Bronchial epithelial cell (primary cell): Measurements from ENCODE around the gene ATCAY. TPM values are rescaled to one million over a fixed set of nuclear protein-coding genes. Genes with fewer than 3 reads are reported as not detected.

Experiments
- DNase-seq: peaks from one replicate; pipeline ENCODE4 v3.0.0-alpha.2; 2010; ENCODE audit warnings: low read depth
- FAIRE-seq: peaks from 2 replicates; lab custom pipeline; 2011; peaks lifted over from hg19 to GRCh38; lab: Jason Lieb, UNC
- H3K27me3 ChIP-seq: 2 replicates; pipeline ENCODE4 v1.5.1; 2011; ENCODE audit warnings: low read length; ENCODE audit not compliant: control insufficient read depth, insufficient read depth
- H3K36me3 ChIP-seq: 2 replicates; pipeline ENCODE4 v1.5.1; 2011; ENCODE audit warnings: low read length; ENCODE audit not compliant: control insufficient read depth, insufficient read depth
- H3K4me3 ChIP-seq: 2 replicates; pipeline ENCODE4 v1.5.1; 2011; ENCODE audit warnings: mild to moderate bottlenecking, low read depth, low read length, control low read depth
- CTCF ChIP-seq: IDR thresholded peaks from 2 replicates; pipeline ENCODE4 v1.5.1; 2011; ENCODE audit warnings: mild to moderate bottlenecking, moderate library complexity, low read length, control low read depth, inconsistent platforms; ENCODE audit not compliant: insufficient read depth, severe bottlenecking
- total RNA-seq: library from RNA; depleted of rRNA; stranded (reverse); fragments of >200 nt; gene quantifications from 2 replicates; pipeline ENCODE4 v1.2.1, GENCODE V29; 2014

ATCAY gene
- total RNA-seq, 1 donor from 2014 or later = not detected

- DNase-seq = peak; percentile 97
- no peaks in the 10 kb centered on the region for H3K27me3 ChIP-seq
- FAIRE-seq = peak; percentile 81
- H3K36me3 ChIP-seq = peaks cover 31% of the 10 kb centered on the region
- no peak for TF ChIP-seq CTCF
- no peak overlapping the region for H3K4me3 ChIP-seq
These were observed 88.3 kb downstream of the ATCAY start for GRCh38 chr19:3968556-3969434.

- peak; percentile 94 for DNase-seq
- TF ChIP-seq CTCF = peak; percentile 20
- H3K27me3 ChIP-seq = no peaks in the 10 kb centered on the region
- peaks cover 24% of the 10 kb centered on the region for H3K36me3 ChIP-seq
- H3K4me3 ChIP-seq = peak overlapping the region; percentile 96
- FAIRE-seq = peak; percentile 68
These were observed 89.2 kb downstream of the ATCAY start for GRCh38 chr19:3969435-3970312.

- no peak for FAIRE-seq
These were observed 89.9 kb downstream of the ATCAY start for GRCh38 chr19:3970313-3970807.

GRCh38 chr19:3970808-3971598, 90.5 kb downstream of the ATCAY start, which contains the start of gene DAPK3:
Gene DAPK3, minus strand, starts transcription at chr19:3971099. Its CDS starts 1,364 bp downstream, at chr19:3969735.
- FAIRE-seq (no peak), DNase-seq (peak; percentile 96)
- Histone ChIP-seq H3K4me3 (peak within 1 kb of the TSS; percentile 96), H3K27me3 (no peaks in the 10 kb centered on the region), H3K36me3 (peaks cover 24% of the 10 kb centered on the region)
- no peak for TF ChIP-seq CTCF

More at GRCh38 chr19:3970313-3970807, 89.9 kb downstream of the ATCAY start:
- Histone ChIP-seq H3K27me3 (no peaks in the 10 kb centered on the region), H3K4me3 (peak overlapping the region; percentile 96), H3K36me3 (peaks cover 24% of the 10 kb centered on the region)
- no peak for TF ChIP-seq CTCF
- DNase-seq = no peak

GRCh38 chr19:3975144-3975543, 94.7 kb downstream of the ATCAY start:
- H3K4me3 ChIP-seq = no peak overlapping the region
- FAIRE-seq (no peak), DNase-seq (no peak)
- H3K27me3 ChIP-seq = no peaks in the 10 kb centered on the region
- H3K36me3 ChIP-seq = peaks cover 43% of the 10 kb centered on the region
- TF ChIP-seq CTCF = no peak
